ENCODE results near the gene MVB12B. TPM values are rescaled to one million over a fixed set of nuclear protein-coding genes. Genes with fewer than 3 reads are reported as not detected.

Gene MVB12B
- total and polyA plus RNA-seq, 2 of the 4 experiments (the other 2 are of a cell fraction): 2.0 to 4.0 TPM

- BruUV-seq (replicated peaks): no TSS peak
- 86% methylated on average over 4 of the region's 7 CpGs; no CpG with 5 or more reads in 1 of the 2 experiments for WGBS, 2 experiments (ENCODE audit: extremely low coverage in 2 of 2, insufficient read length in 1 of 2)
- no peaks in the 10 kb centered on the region; the same call in 1 of the 2 replicates for H3K4me1 ChIP-seq (ENCODE audit: control insufficient read depth, insufficient read depth, low read length)
Observed at GRCh38 chr9:126536131-126536530, 209.5 kb downstream of the MVB12B start.

More at GRCh38 chr9:126536131-126536530, 209.5 kb downstream of the MVB12B start:
- no peak overlapping the region for H2BK15ac ChIP-seq (ENCODE audit: low read depth, low read length)
- H3K36me3 ChIP-seq (ENCODE audit: control insufficient read depth, insufficient read depth, low read length): no peaks in the 10 kb centered on the region
- ChIA-PET CTCF (no interaction called here), POLR2A (ENCODE audit: unreplicated experiment) (no interaction called here)
- H2AFZ ChIP-seq (replicated peaks; ENCODE audit: low read length, poor library complexity): peak overlapping the region; percentile 19
- no peak overlapping the region for H2AK9ac ChIP-seq (replicated peaks; ENCODE audit: low read depth, low read length, poor library complexity)
- no peak for DNase-seq
- H3K9me3 ChIP-seq (ENCODE audit: control insufficient read depth, insufficient read depth, low read length): no peaks in the 10 kb centered on the region
- dilution Hi-C loops (cut with HindIII; ENCODE audit: low sequenced_read_pairs, unreplicated experiment) (no loop called here), intact Hi-C loops (cut with micrococcal nuclease) (no loop called here), in situ Hi-C loops (cut with MboI; ENCODE audit: low sequenced_read_pairs) (no loop called here)
- no peak for ATAC-seq (ENCODE audit: low read depth)
- no peaks in the 10 kb centered on the region for H4K20me1 ChIP-seq (ENCODE audit: insufficient read depth, low read length)
- H3K18ac ChIP-seq (ENCODE audit: low read depth, low read length): no peak overlapping the region
- no peak overlapping the region for H3K14ac ChIP-seq (replicated peaks; ENCODE audit: low read depth, low read length)
- TF ChIP-seq SMC3 (IDR thresholded peaks at IDR 0.05; ENCODE audit: low read depth, low read length): no peak
- TF ChIP-seq, protein P1, sequence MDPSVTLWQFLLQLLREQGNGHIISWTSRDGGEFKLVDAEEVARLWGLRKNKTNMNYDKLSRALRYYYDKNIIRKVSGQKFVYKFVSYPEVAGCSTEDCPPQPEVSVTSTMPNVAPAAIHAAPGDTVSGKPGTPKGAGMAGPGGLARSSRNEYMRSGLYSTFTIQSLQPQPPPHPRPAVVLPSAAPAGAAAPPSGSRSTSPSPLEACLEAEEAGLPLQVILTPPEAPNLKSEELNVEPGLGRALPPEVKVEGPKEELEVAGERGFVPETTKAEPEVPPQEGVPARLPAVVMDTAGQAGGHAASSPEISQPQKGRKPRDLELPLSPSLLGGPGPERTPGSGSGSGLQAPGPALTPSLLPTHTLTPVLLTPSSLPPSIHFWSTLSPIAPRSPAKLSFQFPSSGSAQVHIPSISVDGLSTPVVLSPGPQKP (IDR thresholded peaks at IDR 0.05; ENCODE audit: borderline replicate concordance, low read depth, low read length): no peak
- TF ChIP-seq, protein P2, sequence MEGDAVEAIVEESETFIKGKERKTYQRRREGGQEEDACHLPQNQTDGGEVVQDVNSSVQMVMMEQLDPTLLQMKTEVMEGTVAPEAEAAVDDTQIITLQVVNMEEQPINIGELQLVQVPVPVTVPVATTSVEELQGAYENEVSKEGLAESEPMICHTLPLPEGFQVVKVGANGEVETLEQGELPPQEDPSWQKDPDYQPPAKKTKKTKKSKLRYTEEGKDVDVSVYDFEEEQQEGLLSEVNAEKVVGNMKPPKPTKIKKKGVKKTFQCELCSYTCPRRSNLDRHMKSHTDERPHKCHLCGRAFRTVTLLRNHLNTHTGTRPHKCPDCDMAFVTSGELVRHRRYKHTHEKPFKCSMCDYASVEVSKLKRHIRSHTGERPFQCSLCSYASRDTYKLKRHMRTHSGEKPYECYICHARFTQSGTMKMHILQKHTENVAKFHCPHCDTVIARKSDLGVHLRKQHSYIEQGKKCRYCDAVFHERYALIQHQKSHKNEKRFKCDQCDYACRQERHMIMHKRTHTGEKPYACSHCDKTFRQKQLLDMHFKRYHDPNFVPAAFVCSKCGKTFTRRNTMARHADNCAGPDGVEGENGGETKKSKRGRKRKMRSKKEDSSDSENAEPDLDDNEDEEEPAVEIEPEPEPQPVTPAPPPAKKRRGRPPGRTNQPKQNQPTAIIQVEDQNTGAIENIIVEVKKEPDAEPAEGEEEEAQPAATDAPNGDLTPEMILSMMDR (conservative IDR thresholded peaks at IDR 0.05; ENCODE audit: low read depth, low read length): no peak
- no peak for TF ChIP-seq RAD21 (IDR thresholded peaks at IDR 0.05; ENCODE audit: low read length)
- no peak for TF ChIP-seq RFX5 (IDR thresholded peaks at IDR 0.05; ENCODE audit: low read depth, low read length)
- no peak for TF ChIP-seq CHD1 (IDR thresholded peaks at IDR 0.05; ENCODE audit: low read depth, low read length)
- TF ChIP-seq USF2 (IDR thresholded peaks at IDR 0.05; ENCODE audit: low read depth, low read length): no peak
- no peak for TF ChIP-seq CEBPB (IDR thresholded peaks at IDR 0.05; ENCODE audit: low read depth, low read length)
- TF ChIP-seq MAZ (IDR thresholded peaks at IDR 0.05; ENCODE audit: borderline replicate concordance, low read depth, low read length): no peak
- TF ChIP-seq MXI1 (IDR thresholded peaks at IDR 0.05; ENCODE audit: borderline replicate concordance, low read depth, low read length): no peak
- no peak for TF ChIP-seq MAFK (IDR thresholded peaks at IDR 0.05; ENCODE audit: low read depth, low read length)
- no peak for TF ChIP-seq POLR2A (IDR thresholded peaks at IDR 0.05; ENCODE audit: low read depth, low read length)
- no peak for TF ChIP-seq NFE2L2 (IDR thresholded peaks at IDR 0.05; ENCODE audit: low read depth, low read length)
- TF ChIP-seq BHLHE40 (IDR thresholded peaks at IDR 0.05; ENCODE audit: low read depth, low read length): no peak
- no peak for TF ChIP-seq RCOR1 (IDR thresholded peaks at IDR 0.05; ENCODE audit: insufficient replicate concordance, low read length)
- no peak for TF ChIP-seq FOS (IDR thresholded peaks at IDR 0.05; ENCODE audit: low read depth, low read length)
- H3K27ac ChIP-seq (ENCODE audit: insufficient read depth, low read length): no peak overlapping the region
- no peak overlapping the region for H3K4me3 ChIP-seq (ENCODE audit: insufficient read depth, low read depth, low read length)
- H3K56ac ChIP-seq (ENCODE audit: extremely low read depth, insufficient read depth, low read length): no peak overlapping the region
- H3K4ac ChIP-seq (ENCODE audit: low read depth, low read length): no peak overlapping the region
- H2AK5ac ChIP-seq (ENCODE audit: low read depth, low read length): no peak overlapping the region
- H3K27me3 ChIP-seq (ENCODE audit: control insufficient read depth, insufficient read depth, low read length): peaks cover 63% of the 10 kb centered on the region
- H2BK120ac ChIP-seq (ENCODE audit: low read depth, low read length): no peak overlapping the region
- no peak overlapping the region for H2BK20ac ChIP-seq (ENCODE audit: low read depth, low read length)
- H4K5ac ChIP-seq (ENCODE audit: low read depth, low read length): no peak overlapping the region
- H3K79me1 ChIP-seq (ENCODE audit: low read depth in 1 of 2, low read length in 2 of 2): no peaks in the 10 kb centered on the region
- H4K91ac ChIP-seq (ENCODE audit: insufficient read depth, low read depth, low read length): no peak overlapping the region
- H3K9me1 ChIP-seq (ENCODE audit: insufficient read depth, low read length): no peaks in the 10 kb centered on the region
- H4K8ac ChIP-seq (ENCODE audit: low read depth in 2 of 2, low read length in 2 of 2): no peak overlapping the region
- H3K23ac ChIP-seq (ENCODE audit: low read depth, low read length): no peak overlapping the region
- H3K9ac ChIP-seq (ENCODE audit: low read depth, low read length): no peak overlapping the region
- H3K4me2 ChIP-seq (ENCODE audit: low read depth, low read length): no peak overlapping the region
- no peak overlapping the region for H2BK5ac ChIP-seq (ENCODE audit: low read depth, low read length, poor library complexity, severe bottlenecking)
